K562 treated with DMSO at 1 percent for 48 hours (cell line): ENCODE measurements around the gene SCG5. TPM values are rescaled to one million over a fixed set of nuclear protein-coding genes. Genes with fewer than 3 reads are reported as not detected.

ENCODE experiments used
- total RNA-seq: library from RNA; unstranded; fragments of 300-600 nt; gene quantifications from 2 replicates; pipeline ENCODE4 v1.2.3, GENCODE V29; 2022; ENCODE audit warnings: low replicate concordance; ENCODE audit errors: extremely low read depth

SCG5 gene, protein sequence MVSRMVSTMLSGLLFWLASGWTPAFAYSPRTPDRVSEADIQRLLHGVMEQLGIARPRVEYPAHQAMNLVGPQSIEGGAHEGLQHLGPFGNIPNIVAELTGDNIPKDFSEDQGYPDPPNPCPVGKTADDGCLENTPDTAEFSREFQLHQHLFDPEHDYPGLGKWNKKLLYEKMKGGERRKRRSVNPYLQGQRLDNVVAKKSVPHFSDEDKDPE
- total RNA-seq: not detected in 2 replicates

DNA sequence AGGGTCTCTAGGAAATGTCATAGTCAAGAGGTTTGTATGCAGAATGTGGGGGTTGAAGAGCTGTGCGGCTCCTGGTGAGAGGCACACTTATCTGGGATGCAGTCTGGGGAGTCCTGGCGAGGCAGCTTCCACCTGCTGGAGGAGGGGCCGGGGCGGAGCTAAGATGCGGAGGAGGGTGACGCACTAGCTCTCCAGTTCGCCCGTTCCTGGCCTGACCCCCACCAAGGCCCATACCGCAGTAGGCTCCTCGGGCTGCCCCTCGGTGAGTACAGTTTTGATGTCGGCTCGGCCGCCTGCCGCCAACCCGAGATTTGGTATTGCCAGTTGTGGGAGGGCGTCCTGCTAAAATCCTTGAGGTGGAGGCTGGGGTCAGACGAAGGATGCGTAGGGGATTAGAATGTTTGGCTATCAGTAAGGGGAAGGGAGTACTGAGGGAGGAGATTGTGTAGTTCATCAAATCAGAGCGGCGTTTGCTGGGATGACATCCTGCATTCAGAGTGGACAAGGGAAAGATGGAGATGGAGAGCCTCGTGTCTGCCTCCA is at the start of gene SCG5:
Gene SCG5, plus strand, starts transcription at position 194 of the 543 bp plus-strand sequence. CDS start 1,883 bp downstream, outside the sequence.

DNA sequence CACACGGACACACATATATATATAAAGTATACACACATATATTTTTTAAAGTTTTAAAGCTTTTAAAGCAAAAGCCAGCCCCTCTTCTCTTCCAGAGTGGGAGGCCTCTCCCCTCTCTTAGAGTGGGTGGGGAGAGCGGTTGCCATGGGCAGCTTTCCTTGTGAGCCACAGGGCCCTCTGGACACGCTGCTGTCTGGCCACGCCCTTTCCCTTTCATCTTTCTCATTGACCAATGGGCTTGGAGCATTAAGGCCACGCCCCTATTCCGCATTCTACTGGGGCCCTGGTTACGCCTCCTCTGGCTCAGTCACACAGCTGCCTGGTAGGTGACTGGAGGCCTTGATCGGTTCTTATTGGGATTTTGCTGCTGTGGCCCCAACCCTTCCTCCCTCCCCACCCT is 48.4 kb upstream of the SCG5 start, which contains the start of gene GOLGA8N:
Gene GOLGA8N, plus strand, starts transcription at position 306 of the 400 bp plus-strand sequence.

DNA sequence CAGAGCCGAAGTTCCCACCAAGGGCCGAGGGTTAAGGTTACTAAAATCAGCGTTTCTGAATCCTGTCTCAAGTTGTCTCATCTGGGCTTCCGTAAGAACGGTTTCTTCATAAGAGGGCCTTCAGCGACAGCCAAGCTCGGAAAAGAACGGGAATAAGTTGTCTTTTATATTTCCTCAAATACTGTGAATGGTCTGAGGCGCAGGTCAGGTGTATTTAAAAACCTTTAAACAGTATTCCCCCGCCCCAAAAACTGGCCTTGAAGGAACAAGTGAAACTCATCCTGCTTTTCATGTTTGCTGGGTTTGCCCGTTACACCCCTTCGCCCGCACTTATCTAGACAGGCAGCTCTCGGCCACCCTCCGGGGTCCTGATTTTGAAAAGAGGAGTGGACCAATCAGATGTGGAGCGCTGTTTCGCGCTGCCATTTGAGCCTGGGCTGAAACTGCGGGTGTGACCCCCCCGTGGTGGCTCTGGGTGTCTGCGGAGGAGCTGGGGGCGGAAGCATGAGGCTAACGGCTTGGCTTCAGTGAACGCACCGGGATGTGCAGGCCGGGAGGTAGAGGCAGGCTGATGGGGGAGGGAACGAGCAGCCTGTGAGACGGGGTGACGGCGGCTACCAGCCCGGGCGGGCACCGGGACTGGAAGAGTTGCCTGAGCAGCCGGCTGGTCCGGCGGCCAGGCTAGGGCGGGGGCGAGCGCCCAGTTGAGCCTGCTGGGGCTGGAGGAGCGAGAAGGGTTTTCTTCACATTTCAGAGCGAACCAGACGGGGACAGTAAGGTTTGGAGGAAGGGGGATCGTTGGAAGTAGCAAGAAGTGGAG is 26.2 kb upstream of the SCG5 start, which contains the start of gene ARHGAP11A:
Gene ARHGAP11A, plus strand, starts transcription at position 454 of the 820 bp plus-strand sequence. CDS start 708 bp downstream, outside the sequence.

DNA sequence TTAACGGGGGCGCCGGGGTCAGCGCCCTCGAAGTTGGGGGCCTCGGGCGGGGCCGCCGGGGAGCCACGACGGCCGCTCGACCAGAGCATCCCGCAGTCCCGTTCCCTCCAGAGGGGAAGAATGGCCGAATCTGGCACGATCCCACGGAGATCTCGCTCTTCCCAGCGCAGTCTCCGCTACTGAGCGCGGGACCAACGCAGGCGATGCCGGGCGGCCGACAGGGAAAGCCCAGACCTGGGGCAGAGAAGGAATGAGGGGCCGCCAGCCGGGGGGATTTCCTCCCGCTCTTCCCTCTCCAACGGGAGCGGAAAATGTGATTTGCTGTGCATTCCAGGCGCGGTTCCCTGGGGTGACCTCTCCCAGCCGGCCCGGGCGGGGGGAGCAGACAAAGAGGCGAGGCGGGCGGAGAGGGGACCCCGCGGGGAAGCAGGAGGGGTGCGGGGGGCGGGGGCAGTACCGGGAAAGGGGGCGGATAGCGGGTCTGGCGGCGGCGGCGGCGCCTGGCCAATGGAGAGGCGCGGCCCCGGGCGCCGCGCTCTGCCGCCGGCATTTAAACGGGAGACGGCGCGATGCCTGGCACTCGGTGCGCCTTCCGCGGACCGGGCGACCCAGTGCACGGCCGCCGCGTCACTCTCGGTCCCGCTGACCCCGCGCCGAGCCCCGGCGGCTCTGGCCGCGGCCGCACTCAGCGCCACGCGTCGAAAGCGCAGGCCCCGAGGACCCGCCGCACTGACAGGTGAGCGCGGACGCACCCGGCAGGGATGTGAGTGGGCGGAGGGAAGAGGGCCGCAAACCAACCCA is 76.1 kb downstream of the SCG5 start, which contains the start of gene GREM1:
Gene GREM1, plus strand, starts transcription at position 579 of the 801 bp plus-strand sequence. CDS start 12,687 bp downstream, outside the sequence.

Other genes starting within 250 kb of the SCG5 start
- gene GOLGA8K, start 238.4 kb upstream of the SCG5 start, total RNA-seq: not detected in 2 replicates
- not detected in 2 replicates for gene GOLGA8O, start 186.1 kb upstream of the SCG5 start, total RNA-seq
- gene GOLGA8N, start 48.3 kb upstream of the SCG5 start, total RNA-seq: not detected in 2 replicates
- gene ARHGAP11A, start 26.2 kb upstream of the SCG5 start, total RNA-seq: not detected in 2 replicates
- not detected in 2 replicates for gene GREM1, start 76.3 kb downstream of the SCG5 start, total RNA-seq